ENCODE results near the gene FAM24A.

DNA sequence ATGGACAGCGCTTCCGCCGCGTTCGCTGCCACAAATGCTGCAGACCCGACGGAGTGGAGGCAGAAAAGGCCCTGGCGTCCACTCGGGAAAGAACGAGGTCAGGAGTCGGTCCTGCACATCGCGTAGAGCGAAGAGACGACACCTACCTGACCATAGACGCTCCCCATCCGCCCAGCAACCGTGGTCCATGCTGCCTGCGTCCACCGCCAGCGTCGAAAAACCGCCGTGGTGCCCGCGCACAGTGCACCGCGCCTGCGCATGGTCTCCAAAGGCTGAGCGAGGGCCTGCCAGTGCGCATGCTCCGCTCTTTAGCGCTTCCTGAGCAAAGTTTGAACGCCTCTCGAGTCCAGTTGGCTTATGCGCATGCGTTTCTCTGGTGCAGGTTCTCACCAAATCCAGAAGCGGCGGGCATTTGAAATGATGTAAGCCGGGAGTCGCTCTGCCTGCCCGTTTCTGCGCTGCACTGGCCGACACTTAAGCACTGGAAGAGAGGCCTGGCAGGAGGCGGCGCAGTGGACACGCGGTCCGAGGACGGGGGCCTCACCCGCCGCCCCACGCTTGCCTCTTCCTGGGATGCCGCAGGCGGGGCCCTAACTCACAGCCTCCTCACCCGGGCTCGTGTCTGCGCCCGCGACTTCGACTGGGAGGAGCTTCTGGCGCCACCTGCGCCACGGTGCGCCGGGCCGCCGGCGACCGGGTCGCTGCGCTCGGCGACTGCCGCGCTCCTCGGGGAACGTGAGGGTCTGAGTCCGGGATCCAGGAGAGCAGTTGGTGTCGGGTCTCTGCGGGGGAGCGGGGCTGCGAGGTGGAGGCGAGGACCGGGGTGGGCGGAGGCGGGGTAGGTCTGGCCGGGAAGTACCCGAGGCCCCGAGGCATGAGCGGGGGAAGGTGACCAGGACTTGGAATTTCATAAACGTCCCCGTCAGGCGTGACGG lies 30.8 kb upstream of the FAM24A start, which contains the start of gene FAM24B:
- TF ChIP-seq CTCF (IDR thresholded peaks at IDR 0.05) (no peak), POLR2A (IDR thresholded peaks at IDR 0.05) (peak; percentile 13 to 33)

All from Peyer's patch (tissue), 4 donors.